ENCODE data around the gene TMPRSS6.

TMPRSS6 gene

DNA sequence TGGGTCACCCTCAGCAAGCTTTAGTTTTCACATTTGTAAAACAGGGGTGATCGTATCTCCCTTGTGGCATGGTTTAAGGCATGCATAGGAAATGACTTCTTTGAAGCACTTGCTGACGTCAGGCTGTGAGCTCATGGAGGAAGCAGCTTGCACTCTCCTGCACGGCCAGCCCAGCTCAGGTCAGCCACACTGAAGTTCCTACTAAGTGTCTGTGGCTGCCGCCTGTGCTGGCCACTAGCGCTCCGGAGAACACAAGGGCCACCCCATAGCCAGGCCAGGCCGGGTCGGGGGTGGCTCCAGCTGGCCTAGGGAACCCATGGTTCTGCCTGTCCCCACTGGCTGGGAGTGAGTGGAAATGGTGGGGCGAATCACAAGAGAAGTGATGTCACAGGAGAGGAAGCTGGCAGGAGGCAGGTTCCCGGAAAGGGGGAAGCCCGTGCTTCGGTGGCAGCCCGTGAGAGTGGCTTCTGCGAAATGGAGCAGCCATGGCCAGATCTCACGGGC, 29.8 kb downstream of the TMPRSS6 start:
- in situ Hi-C loops (cut with HindIII; ENCODE audit: low sequenced_read_pairs): no loop called here
- peak; percentile 22 for DNase-seq (ENCODE audit: low read depth, low spot score)
- no peak overlapping the region for H3K4me3 ChIP-seq (ENCODE audit: low read depth, low read length)
- TF ChIP-seq, protein P1, sequence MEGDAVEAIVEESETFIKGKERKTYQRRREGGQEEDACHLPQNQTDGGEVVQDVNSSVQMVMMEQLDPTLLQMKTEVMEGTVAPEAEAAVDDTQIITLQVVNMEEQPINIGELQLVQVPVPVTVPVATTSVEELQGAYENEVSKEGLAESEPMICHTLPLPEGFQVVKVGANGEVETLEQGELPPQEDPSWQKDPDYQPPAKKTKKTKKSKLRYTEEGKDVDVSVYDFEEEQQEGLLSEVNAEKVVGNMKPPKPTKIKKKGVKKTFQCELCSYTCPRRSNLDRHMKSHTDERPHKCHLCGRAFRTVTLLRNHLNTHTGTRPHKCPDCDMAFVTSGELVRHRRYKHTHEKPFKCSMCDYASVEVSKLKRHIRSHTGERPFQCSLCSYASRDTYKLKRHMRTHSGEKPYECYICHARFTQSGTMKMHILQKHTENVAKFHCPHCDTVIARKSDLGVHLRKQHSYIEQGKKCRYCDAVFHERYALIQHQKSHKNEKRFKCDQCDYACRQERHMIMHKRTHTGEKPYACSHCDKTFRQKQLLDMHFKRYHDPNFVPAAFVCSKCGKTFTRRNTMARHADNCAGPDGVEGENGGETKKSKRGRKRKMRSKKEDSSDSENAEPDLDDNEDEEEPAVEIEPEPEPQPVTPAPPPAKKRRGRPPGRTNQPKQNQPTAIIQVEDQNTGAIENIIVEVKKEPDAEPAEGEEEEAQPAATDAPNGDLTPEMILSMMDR (IDR thresholded peaks at IDR 0.05; ENCODE audit: low read depth, low read length): no peak

DNA sequence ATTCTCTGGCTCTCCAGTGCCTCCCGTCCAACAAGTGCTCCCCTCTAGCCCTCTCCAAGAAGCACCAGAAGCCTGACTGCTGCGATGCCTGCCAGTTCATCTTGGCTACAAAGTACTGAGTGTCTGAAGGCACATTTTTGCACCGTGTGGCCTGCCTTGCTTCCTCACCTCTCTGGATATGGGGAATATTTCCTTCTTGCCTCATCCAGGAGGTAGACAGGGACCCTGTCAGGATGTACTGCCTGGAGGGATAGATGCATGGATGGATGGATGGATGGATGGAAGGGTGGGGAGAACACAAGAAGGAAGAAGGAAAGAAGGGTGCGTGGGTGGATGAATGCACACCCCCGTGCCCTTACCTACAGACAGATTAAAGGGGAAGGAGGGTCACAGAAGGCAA, 30.4 kb downstream of the TMPRSS6 start:
- in situ Hi-C loops (cut with HindIII; ENCODE audit: low sequenced_read_pairs): no loop called here
- no peak overlapping the region for H3K4me3 ChIP-seq (ENCODE audit: low read depth, low read length)
- TF ChIP-seq, protein P1 (IDR thresholded peaks at IDR 0.05; ENCODE audit: low read depth, low read length): no peak
- DNase-seq (ENCODE audit: low read depth, low spot score): no peak

DNA sequence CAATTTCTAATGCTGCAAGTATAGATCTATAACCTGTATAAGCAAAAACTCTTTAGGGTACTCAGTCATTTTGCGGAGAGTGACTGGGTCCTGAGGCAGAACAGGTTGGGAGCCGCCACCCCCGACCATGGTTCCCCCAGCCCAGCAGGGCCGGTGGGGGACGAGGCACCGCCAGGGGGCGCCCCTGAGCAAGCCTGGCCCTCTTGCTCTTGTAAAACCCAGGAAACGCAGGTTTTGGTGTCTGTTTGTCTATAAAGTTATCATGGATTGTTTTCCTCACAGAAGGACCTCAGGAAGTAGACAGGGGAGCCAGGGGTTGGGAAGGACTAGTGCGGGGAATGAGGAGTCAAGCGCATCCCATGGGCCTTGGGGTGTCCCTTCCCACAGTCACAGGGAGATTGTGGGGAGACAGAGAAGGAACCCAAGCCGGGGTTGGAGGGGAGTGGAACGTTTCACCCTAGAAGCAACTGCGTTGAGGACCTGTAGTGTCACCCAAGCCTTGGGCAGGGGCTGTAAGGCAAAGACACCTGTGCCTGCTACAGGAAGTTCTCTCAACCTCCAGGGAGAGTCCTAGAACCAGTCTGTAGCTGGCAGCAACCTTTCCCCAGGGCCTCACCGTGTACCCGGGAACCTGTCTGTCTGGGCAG, 31.6 kb downstream of the TMPRSS6 start:
- TF ChIP-seq, protein P1 (IDR thresholded peaks at IDR 0.05; ENCODE audit: low read depth, low read length): peak; percentile 100
- in situ Hi-C loops (cut with HindIII; ENCODE audit: low sequenced_read_pairs): no loop called here

DNA sequence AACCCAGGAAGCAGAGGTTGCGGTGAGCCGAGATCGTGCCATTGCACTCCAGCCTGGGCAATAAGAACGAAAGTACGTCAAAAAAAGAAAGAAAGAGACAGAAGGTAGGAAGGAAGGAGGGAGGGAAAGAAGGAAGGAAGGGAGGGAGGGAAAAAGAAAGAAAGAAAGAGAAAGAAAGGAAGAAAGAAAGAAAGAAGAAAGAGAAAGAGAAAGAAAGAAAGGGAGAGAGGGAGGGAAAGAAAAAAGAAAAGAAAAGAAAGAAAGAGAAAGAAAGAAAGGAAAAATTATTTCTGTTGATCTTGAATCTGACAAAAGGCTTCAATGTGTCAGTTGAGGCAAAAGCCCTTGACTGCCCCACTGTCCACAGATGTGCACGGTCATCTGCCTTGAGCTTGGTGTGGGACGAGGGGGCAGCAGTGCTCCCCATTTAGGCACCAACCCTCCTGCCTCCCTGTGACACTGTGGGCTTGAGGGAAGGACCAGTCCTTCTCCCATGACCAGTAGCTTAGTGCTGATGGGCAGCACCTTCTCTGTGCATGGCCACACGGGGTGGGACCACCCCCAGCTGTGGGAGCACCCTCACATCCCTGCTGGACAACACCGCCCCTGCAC, 33.6 kb downstream of the TMPRSS6 start:
- no peak overlapping the region for H3K4me3 ChIP-seq (ENCODE audit: low read depth, low read length)
- in situ Hi-C loops (cut with HindIII; ENCODE audit: low sequenced_read_pairs): no loop called here
- DNase-seq (ENCODE audit: low read depth, low spot score): no peak
- TF ChIP-seq, protein P1 (IDR thresholded peaks at IDR 0.05; ENCODE audit: low read depth, low read length): no peak

More for the DNA sequence above, 31.6 kb downstream of the TMPRSS6 start:
- no peak overlapping the region for H3K4me3 ChIP-seq (ENCODE audit: low read depth, low read length)
- DNase-seq (ENCODE audit: low read depth, low spot score): peak; percentile 29

DNA sequence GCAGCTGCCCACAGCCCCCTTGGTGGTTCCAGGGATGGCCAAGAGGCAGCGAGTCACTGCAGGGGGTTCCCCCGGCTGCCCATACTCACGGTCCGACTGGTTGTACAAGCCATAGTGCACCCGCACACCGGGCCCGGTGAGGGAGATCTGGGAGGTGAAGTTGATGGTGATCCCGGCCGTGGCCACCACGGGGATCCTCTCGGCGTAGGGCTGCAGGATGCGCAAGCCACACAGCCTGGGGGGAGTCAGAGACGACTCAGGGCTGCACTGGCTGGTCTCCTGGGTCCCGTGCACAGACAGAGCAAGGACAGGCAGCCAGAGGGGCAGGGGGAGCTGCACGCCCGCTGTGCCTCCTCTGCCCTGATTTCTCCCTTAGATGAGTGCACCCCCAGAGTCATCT, 34.5 kb downstream of the TMPRSS6 start:
- no peak for DNase-seq (ENCODE audit: low read depth, low spot score)
- TF ChIP-seq, protein P1 (IDR thresholded peaks at IDR 0.05; ENCODE audit: low read depth, low read length): no peak
- no peak overlapping the region for H3K4me3 ChIP-seq (ENCODE audit: low read depth, low read length)
- in situ Hi-C loops (cut with HindIII; ENCODE audit: low sequenced_read_pairs): no loop called here

DNA sequence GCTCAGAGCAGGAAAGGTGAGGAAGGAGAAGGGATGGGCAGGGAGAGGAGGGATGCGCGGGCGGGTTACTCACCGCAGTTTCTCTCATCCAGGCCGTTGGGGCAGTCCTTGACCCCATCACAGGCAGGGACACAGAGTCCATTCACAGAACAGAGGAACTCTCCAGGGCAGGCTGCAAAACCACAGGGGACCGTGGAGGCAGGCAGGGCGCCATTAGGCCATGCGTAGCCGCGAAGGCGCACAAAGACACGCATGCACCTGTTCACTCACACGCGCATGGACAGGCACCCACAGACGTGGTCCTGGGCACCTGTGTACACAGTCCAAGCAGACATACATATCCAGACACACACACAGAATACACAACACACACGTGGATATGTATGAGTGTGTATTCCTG, 35.0 kb downstream of the TMPRSS6 start:
- in situ Hi-C loops (cut with HindIII; ENCODE audit: low sequenced_read_pairs): no loop called here
- DNase-seq (ENCODE audit: low read depth, low spot score): no peak
- TF ChIP-seq, protein P1 (IDR thresholded peaks at IDR 0.05; ENCODE audit: low read depth, low read length): no peak
- no peak overlapping the region for H3K4me3 ChIP-seq (ENCODE audit: low read depth, low read length)
